Gastroesophageal sphincter (tissue), 4 donors: ENCODE data around the gene SLMAP. TPM values are rescaled to one million over a fixed set of nuclear protein-coding genes. Genes with fewer than 3 reads are reported as not detected.
A peak's percentile ranks its signal among the peaks of the same experiment; 100 is the strongest.

Experiments
- ATAC-seq: fragments of 150-250 bp; one replicate; pipeline ENCODE4 v1.9.1; 2016; ENCODE audit warnings: mild to moderate bottlenecking, moderate library complexity
- H3K27ac ChIP-seq, 4 donors: fragments of 200-600 bp; sonication (generic) in 3 of 4; 1 replicate in 3 of 4; 2 replicates in 1 of 4; pipeline ENCODE4 v1.5.1; 2016 to 2019
- H3K27me3 ChIP-seq: fragments of 200-600 bp; sonication (generic); one replicate; pipeline ENCODE4 v1.5.1; 2019
- H3K36me3 ChIP-seq, 2 donors: fragments of 200-600 bp; sonication (generic); one replicate each; pipeline ENCODE4 v1.5.1; 2019; ENCODE audit warnings: control low read depth in 1 of 2
- H3K4me1 ChIP-seq, 3 donors: fragments of 200-600 bp; sonication (generic); 1 replicate in 2 of 3; 2 replicates in 1 of 3; pipeline ENCODE4 v1.5.1; 2016 to 2019; ENCODE audit warnings: control low read depth in 2 of 3
- H3K4me3 ChIP-seq, 2 donors: fragments of 200-600 bp; sonication (generic); one replicate each; pipeline ENCODE4 v1.5.1; 2019; ENCODE audit warnings: mild to moderate bottlenecking in 1 of 2, moderate library complexity in 1 of 2
- H3K9me3 ChIP-seq, 3 donors: fragments of 200-600 bp; sonication (generic); one replicate each; pipeline ENCODE4 v1.5.1; 2017 to 2019; ENCODE audit warnings: control low read depth in 2 of 3
- EP300 ChIP-seq: sonication (generic); formaldehyde crosslinking; IDR thresholded peaks from one replicate; pipeline ENCODE4 v1.6.1; 2017; ENCODE audit warnings: antibody characterized with exemption, mild to moderate bottlenecking
- POLR2A ChIP-seq, 2 donors: fragments of 450-650 bp; IDR thresholded peaks; one replicate each; pipeline ENCODE4 v1.6.1; 2017; ENCODE audit warnings: antibody characterized with exemption in 2 of 2, mild to moderate bottlenecking in 2 of 2, moderate library complexity in 1 of 2
- POLR2AphosphoS5 ChIP-seq: sonication (generic); formaldehyde crosslinking; IDR thresholded peaks from one replicate; pipeline ENCODE4 v1.6.1; 2017; ENCODE audit warnings: antibody characterized with exemption
- WGBS, 2 donors: methylation state at CpG; one replicate each; pipeline ENCODE4 v1.1.5; 2018; ENCODE audit warnings: low coverage in 1 of 2; 5-methylcytosine and 5-hydroxymethylcytosine counted together
- total RNA-seq, 4 donors: library from RNA; depleted of rRNA; stranded (reverse); fragments of >200 nt; gene quantifications; one replicate each; pipeline ENCODE4 v1.1.0, GENCODE V29; 2016
- TF ChIP-seq, protein P1 (sequence below), 4 experiments: fragments of 200-600 bp in 2 of 4; fragments of 450-650 bp in 2 of 4; sonication (generic) in 1 of 4; IDR thresholded peaks; one replicate each; pipeline ENCODE4 v1.5.1; 2017 to 2019; ENCODE audit warnings: antibody characterized with exemption in 4 of 4, mild to moderate bottlenecking in 2 of 4, moderate library complexity in 2 of 4

SLMAP gene
- total RNA-seq, 4 donors from 2014 or later: 462 to 594 (median 531) TPM

DNA sequence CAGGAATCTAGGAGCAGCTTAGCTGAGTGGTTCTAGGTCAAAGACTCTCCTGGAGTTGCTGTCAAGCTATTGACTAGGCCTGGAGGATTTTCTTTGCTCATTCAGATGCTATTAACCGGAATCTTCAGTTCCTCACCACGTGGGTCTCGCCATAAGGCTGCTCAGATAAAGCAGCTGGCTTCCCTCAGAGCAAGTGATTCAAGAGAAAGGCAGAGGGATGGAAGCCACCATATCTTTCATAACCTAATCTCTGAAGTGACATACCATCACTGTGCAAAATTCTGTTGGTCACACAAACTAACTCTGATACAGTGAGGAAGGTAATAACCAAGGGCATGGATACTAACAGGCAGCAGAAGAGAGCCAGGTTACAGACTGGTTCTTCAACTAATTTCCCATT lies 179.4 kb downstream of the SLMAP start:
- no peaks in the 10 kb centered on the region for H3K9me3 ChIP-seq
- no peaks in the 10 kb centered on the region for H3K27me3 ChIP-seq
- ATAC-seq: no peak
- peak overlapping the region in 1 of 4 donors; percentile 10 for H3K27ac ChIP-seq
- no peak overlapping the region for H3K4me3 ChIP-seq
- H3K4me1 ChIP-seq: peaks cover 0 to 9% (median 0%) of the 10 kb centered on the region in 3 donors
- H3K36me3 ChIP-seq: peaks cover 0 to 29% of the 10 kb centered on the region in 2 donors
- 61 to 83% methylated on average over 3 of the region's 3 CpGs for WGBS, 2 donors
- no peak for TF ChIP-seq EP300
- TF ChIP-seq POLR2A (IDR thresholded peaks at IDR 0.05): no peak
- no peak for TF ChIP-seq POLR2AphosphoS5
- TF ChIP-seq, protein P1, sequence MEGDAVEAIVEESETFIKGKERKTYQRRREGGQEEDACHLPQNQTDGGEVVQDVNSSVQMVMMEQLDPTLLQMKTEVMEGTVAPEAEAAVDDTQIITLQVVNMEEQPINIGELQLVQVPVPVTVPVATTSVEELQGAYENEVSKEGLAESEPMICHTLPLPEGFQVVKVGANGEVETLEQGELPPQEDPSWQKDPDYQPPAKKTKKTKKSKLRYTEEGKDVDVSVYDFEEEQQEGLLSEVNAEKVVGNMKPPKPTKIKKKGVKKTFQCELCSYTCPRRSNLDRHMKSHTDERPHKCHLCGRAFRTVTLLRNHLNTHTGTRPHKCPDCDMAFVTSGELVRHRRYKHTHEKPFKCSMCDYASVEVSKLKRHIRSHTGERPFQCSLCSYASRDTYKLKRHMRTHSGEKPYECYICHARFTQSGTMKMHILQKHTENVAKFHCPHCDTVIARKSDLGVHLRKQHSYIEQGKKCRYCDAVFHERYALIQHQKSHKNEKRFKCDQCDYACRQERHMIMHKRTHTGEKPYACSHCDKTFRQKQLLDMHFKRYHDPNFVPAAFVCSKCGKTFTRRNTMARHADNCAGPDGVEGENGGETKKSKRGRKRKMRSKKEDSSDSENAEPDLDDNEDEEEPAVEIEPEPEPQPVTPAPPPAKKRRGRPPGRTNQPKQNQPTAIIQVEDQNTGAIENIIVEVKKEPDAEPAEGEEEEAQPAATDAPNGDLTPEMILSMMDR (IDR thresholded peaks at IDR 0.05): no peak

DNA sequence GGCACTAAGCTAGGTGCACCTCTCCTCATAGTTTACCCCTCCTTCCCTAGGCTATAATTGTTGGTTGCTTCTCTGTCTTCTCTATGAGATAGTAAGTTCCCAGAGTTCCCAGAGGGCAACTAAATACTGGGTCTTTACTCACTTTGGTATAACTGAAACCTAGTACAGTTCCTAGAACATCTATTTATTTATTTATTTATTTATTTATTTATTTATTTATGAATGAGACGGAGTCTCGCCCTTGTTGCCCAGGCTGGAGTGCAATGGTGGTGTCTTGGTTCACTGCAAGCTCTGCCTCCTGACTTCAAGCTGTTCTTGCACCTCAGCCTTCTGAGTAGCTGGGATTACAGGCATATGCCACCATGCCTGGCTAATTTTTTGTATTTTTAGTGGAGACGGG lies 181.0 kb downstream of the SLMAP start:
- H3K4me3 ChIP-seq: no peak overlapping the region
- WGBS, 2 donors: 92% methylated on average over 3 of the region's 3 CpGs; no CpG with 5 or more reads in 1 of the 2 donors
- no peak overlapping the region for H3K27ac ChIP-seq
- peaks cover 0 to 9% (median 0%) of the 10 kb centered on the region in 3 donors for H3K4me1 ChIP-seq
- TF ChIP-seq, protein P1 (IDR thresholded peaks at IDR 0.05): no peak
- no peak for TF ChIP-seq EP300
- no peak for TF ChIP-seq POLR2AphosphoS5
- no peak for TF ChIP-seq POLR2A (IDR thresholded peaks at IDR 0.05)
- H3K36me3 ChIP-seq: peaks cover 0 to 18% of the 10 kb centered on the region in 2 donors
- no peaks in the 10 kb centered on the region for H3K27me3 ChIP-seq
- H3K9me3 ChIP-seq: no peaks in the 10 kb centered on the region
- ATAC-seq: no peak

- H3K27me3 ChIP-seq: no peaks in the 10 kb centered on the region
- peak overlapping the region in 1 of 4 donors; percentile 48 for H3K27ac ChIP-seq
- ATAC-seq: no peak
- no peak overlapping the region for H3K4me3 ChIP-seq
- H3K36me3 ChIP-seq: peaks cover 0 to 8% of the 10 kb centered on the region in 2 donors
- 90% methylated on average over 2 of the region's 4 CpGs; no CpG with 5 or more reads in 1 of the 2 donors for WGBS, 2 donors
- no peaks in the 10 kb centered on the region for H3K9me3 ChIP-seq
- TF ChIP-seq, protein P1 (IDR thresholded peaks at IDR 0.05): no peak
- TF ChIP-seq EP300 (no peak), POLR2A (IDR thresholded peaks at IDR 0.05) (no peak), POLR2AphosphoS5 (no peak)
- H3K4me1 ChIP-seq: peaks cover 0 to 35% (median 14%) of the 10 kb centered on the region in 3 donors
These were observed 183.7 kb downstream of the SLMAP start for GRCh38 chr3:57939775-57940174.

GRCh38 chr3:57942388-57942787 lies 186.3 kb downstream of the SLMAP start:
- peaks cover 0 to 44% (median 14%) of the 10 kb centered on the region in 3 donors for H3K4me1 ChIP-seq
- H3K27ac ChIP-seq: peak overlapping the region in 2 of 4 donors; percentile 69 to 77
- no peaks in the 10 kb centered on the region for H3K27me3 ChIP-seq
- TF ChIP-seq EP300 (no peak), POLR2AphosphoS5 (peak; percentile 91)
- TF ChIP-seq, protein P1 (IDR thresholded peaks at IDR 0.05): no peak
- ATAC-seq: no peak
- H3K9me3 ChIP-seq: no peaks in the 10 kb centered on the region
- no peaks in the 10 kb centered on the region for H3K36me3 ChIP-seq
- H3K4me3 ChIP-seq: no peak overlapping the region

DNA sequence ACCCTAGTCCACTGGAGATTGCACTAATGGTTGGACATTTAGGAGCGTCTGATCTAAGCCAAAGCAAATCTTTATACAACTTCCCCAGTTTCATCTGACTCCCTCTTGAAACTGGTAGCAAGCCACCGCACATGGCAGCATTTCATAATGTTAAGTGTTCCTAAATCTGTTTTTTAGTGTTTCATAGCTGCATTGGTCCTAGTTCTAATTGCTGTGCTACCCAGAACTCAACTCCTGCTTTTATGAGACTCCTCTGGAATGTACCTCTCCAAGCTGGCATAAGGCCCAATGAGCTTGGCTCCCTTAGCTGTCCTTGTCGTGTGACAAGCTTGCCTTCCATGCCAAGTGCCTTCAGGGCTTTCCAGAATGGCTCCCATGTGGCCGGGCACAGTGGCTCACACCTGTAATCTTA lies 186.8 kb downstream of the SLMAP start:
- TF ChIP-seq, protein P1 (IDR thresholded peaks at IDR 0.05): no peak
- no peak for TF ChIP-seq EP300
- peak; percentile 59 for TF ChIP-seq POLR2AphosphoS5
- no peaks in the 10 kb centered on the region for H3K36me3 ChIP-seq
- no peaks in the 10 kb centered on the region for H3K9me3 ChIP-seq
- peaks cover 0 to 47% (median 14%) of the 10 kb centered on the region in 3 donors for H3K4me1 ChIP-seq
- 46 to 50% methylated on average over 1 to 4 of the region's 4 CpGs for WGBS, 2 donors
- no peak overlapping the region for H3K4me3 ChIP-seq
- no peaks in the 10 kb centered on the region for H3K27me3 ChIP-seq
- H3K27ac ChIP-seq: peak overlapping the region; percentile 3 to 77 (median 68)
- peak; percentile 43 for ATAC-seq
